OCI-LY7 (cell line): ENCODE results near the gene BAHD1. TPM values are rescaled to one million over a fixed set of nuclear protein-coding genes. Genes with fewer than 3 reads are reported as not detected.

ENCODE experiments used
- BruUV-seq: library from RNA; stranded (reverse); fragments of 400-500 nt; replicated peaks from 2 replicates; lab custom pipeline; 2021; lab: Mats Ljungman, UMichigan
- CTCF ChIA-PET: fragments of 300-600 bp; sonication (Branson Sonifier 250); formaldehyde crosslinking; loops from one replicate; lab custom pipeline; 2022; ENCODE audit warnings: antibody characterized with exemption; ENCODE audit not compliant: unreplicated experiment; lab: Charles Lee
- POLR2A ChIA-PET: fragments of 300-600 bp; sonication (Branson Sonifier 250); formaldehyde crosslinking; loops from one replicate; lab custom pipeline; 2022; ENCODE audit warnings: antibody characterized with exemption; lab: Charles Lee
- DNase-seq: peaks from one replicate; pipeline ENCODE4 v3.0.0-alpha.2; 2015; ENCODE audit warnings: low spot score
- H2AFZ ChIP-seq: fragments of 200-600 bp; sonication (generic), shearing (Covaris generic); 2 replicates; pipeline ENCODE4 v1.6.1; 2014; ENCODE audit warnings: mild to moderate bottlenecking, antibody characterized with exemption, low read length, moderate library complexity
- H3K27ac ChIP-seq: fragments of 200-600 bp; sonication (generic); 2 replicates; pipeline ENCODE4 v1.5.1; 2014; ENCODE audit warnings: mixed run types, low read depth, mild to moderate bottlenecking, moderate library complexity, low read length, inconsistent platforms; ENCODE audit not compliant: poor library complexity, severe bottlenecking
- H3K36me3 ChIP-seq: fragments of 200-600 bp; sonication (generic); 2 replicates; pipeline ENCODE4 v1.6.1; 2014; ENCODE audit warnings: mild to moderate bottlenecking, antibody characterized with exemption, low read length, moderate library complexity, mixed read lengths; ENCODE audit not compliant: insufficient read depth
- H3K4me1 ChIP-seq: fragments of 200-600 bp; sonication (generic); 2 replicates; pipeline ENCODE4 v1.5.1; 2014; ENCODE audit warnings: mild to moderate bottlenecking, low read length; ENCODE audit not compliant: insufficient read depth, poor library complexity, severe bottlenecking
- H3K4me2 ChIP-seq: fragments of 200-600 bp; sonication (generic); 2 replicates; pipeline ENCODE4 v1.6.1; 2014; ENCODE audit warnings: mild to moderate bottlenecking, low read length
- H3K4me3 ChIP-seq: fragments of 200-600 bp; sonication (generic); 2 replicates; pipeline ENCODE4 v1.5.1; 2014; ENCODE audit warnings: mild to moderate bottlenecking, low read depth, low read length; ENCODE audit not compliant: poor library complexity, severe bottlenecking
- H3K79me2 ChIP-seq: fragments of 200-600 bp; sonication (generic); 2 replicates; pipeline ENCODE4 v1.6.1; 2016; ENCODE audit warnings: low read depth, mild to moderate bottlenecking, low read length, moderate library complexity, mixed read lengths; ENCODE audit not compliant: insufficient read depth
- H3K9me2 ChIP-seq: fragments of 200-600 bp; sonication (generic); 2 replicates; pipeline ENCODE4 v1.6.1; 2016; ENCODE audit warnings: mild to moderate bottlenecking, low read length, mixed read lengths; ENCODE audit not compliant: insufficient read depth
- H3K9me3 ChIP-seq: fragments of 200-600 bp; sonication (generic); 2 replicates; pipeline ENCODE4 v1.6.1; 2014; ENCODE audit warnings: mild to moderate bottlenecking, mixed run types, low read length, mixed read lengths
- H4K20me1 ChIP-seq: fragments of 200-600 bp; sonication (generic); 2 replicates; pipeline ENCODE4 v1.6.1; 2014; ENCODE audit warnings: mild to moderate bottlenecking, antibody characterized with exemption, low read length, moderate library complexity, mixed read lengths; ENCODE audit not compliant: insufficient read depth
- CTCF ChIP-seq: fragments of 200-600 bp; sonication (generic); conservative IDR thresholded peaks from 2 replicates; pipeline ENCODE4 v1.5.1; 2014; ENCODE audit warnings: mild to moderate bottlenecking, antibody characterized with exemption, low read length, moderate library complexity, mixed read lengths
- EZH2phosphoT487 ChIP-seq: fragments of 200-600 bp; sonication (generic); IDR thresholded peaks from 2 replicates; pipeline ENCODE4 v1.6.1; 2018; ENCODE audit warnings: low read depth, borderline replicate concordance, mild to moderate bottlenecking, mixed run types, antibody characterized with exemption, low read length, moderate library complexity, mixed read lengths
- intact Hi-C: fragments of 100-400 bp; cut with micrococcal nuclease; formaldehyde crosslinking; loops from one replicate; pipeline ENCODE4 v1.10.0; 2022; ENCODE audit not compliant: unreplicated experiment
- total RNA-seq, 2 experiments: library from RNA; depleted of rRNA in 1 of 2; stranded (reverse); fragments of >200 nt in 1 of 2; shearing (Covaris generic) in 1 of 2; gene quantifications; 2 replicates each; pipeline ENCODE4 v1.2.3, GENCODE V29; 2014 to 2022

Gene BAHD1
- total RNA-seq, 2 experiments from 2014 or later: 15.0 to 22.3 TPM

- Histone ChIP-seq H2AFZ (no peak overlapping the region; the same call in 1 of the 2 replicates), H3K9me2 (no peaks in the 10 kb centered on the region), H3K4me1 (no peaks in the 10 kb centered on the region), H3K79me2 (no peaks in the 10 kb centered on the region), H3K9me3 (no peaks in the 10 kb centered on the region), H3K4me3 (no peak overlapping the region), H4K20me1 (no peaks in the 10 kb centered on the region), H3K4me2 (peak overlapping the region; percentile 41; the same call in 1 of the 2 replicates), H3K36me3 (peaks cover 20% of the 10 kb centered on the region; the same call in 1 of the 2 replicates), H3K27ac (no peak overlapping the region)
- no peak for DNase-seq
- intact Hi-C loops: no loop called here
- POLR2A ChIA-PET: interaction anchor here (1.0 to 1.6 kb wide), 2 partner anchors 29 to 64 kb away, joined by 3 to 4 read pairs; partner anchors contain the start of gene BAHD1
- BruUV-seq: no TSS peak
- CTCF ChIA-PET: no interaction called here
- TF ChIP-seq EZH2phosphoT487 (no peak), CTCF (no peak)
Measured at GRCh38 chr15:40469776-40470390, 29.1 kb downstream of the BAHD1 start.

GRCh38 chr15:40470423-40471104, 29.8 kb downstream of the BAHD1 start, which contains the start of gene CHST14:
Gene CHST14, plus strand, starts transcription at chr15:40470984. Its CDS starts 230 bp downstream, at chr15:40471214.
- Histone ChIP-seq H4K20me1 (no peaks in the 10 kb centered on the region), H3K4me3 (peak within 1 kb of the TSS; percentile 70), H3K79me2 (no peaks in the 10 kb centered on the region), H2AFZ (peak within 1 kb of the TSS; percentile 3; the same call in 1 of the 2 replicates), H3K27ac (no peak within 1 kb of the TSS), H3K4me2 (peak within 1 kb of the TSS; percentile 79), H3K4me1 (no peaks in the 10 kb centered on the region), H3K9me3 (no peaks in the 10 kb centered on the region), H3K9me2 (no peaks in the 10 kb centered on the region), H3K36me3 (peaks cover 14% of the 10 kb centered on the region; the same call in 1 of the 2 replicates)
- no peak for TF ChIP-seq CTCF
- TF ChIP-seq EZH2phosphoT487: no peak
- ChIA-PET POLR2A (interaction anchor here (1.0 to 1.6 kb wide), 2 partner anchors 30 to 64 kb away, joined by 3 to 4 read pairs; partner anchors contain the start of gene BAHD1), CTCF (no interaction called here)
- intact Hi-C loops: no loop called here
- DNase-seq: peak; percentile 64
- no TSS peak for BruUV-seq
